Measurements from ENCODE around the gene FHOD3. TPM values are rescaled to one million over a fixed set of nuclear protein-coding genes. Genes with fewer than 3 reads are reported as not detected.

FHOD3 gene
- total and polyA plus RNA-seq, 7 donors = 5.4 to 98.2 (median 20.2) TPM

- ATAC-seq (no peak), DNase-seq (no peak)
- no peak overlapping the region for H3K4me3 ChIP-seq
- intact Hi-C loops (cut with DNase I) = no loop called here
- H3K27ac ChIP-seq = no peak overlapping the region
- no peaks in the 10 kb centered on the region for H3K36me3 ChIP-seq (ENCODE audit: insufficient read depth in 1 of 2, low read depth in 1 of 2)
- H3K9me3 ChIP-seq = no peaks in the 10 kb centered on the region
- H3K27me3 ChIP-seq (ENCODE audit: insufficient read depth in 3 of 3, low read length in 2 of 3) = no peaks in the 10 kb centered on the region
- no peaks in the 10 kb centered on the region for H3K4me1 ChIP-seq
- no peak for TF ChIP-seq CTCF (IDR thresholded peaks at IDR 0.05)
- 91 to 96% (median 92%) methylated on average over 8 of the region's 8 CpGs for WGBS, 3 donors
Measured at GRCh38 chr18:36533446-36534153, 236.1 kb downstream of the FHOD3 start.

- H3K4me1 ChIP-seq = no peaks in the 10 kb centered on the region
- intact Hi-C loops (cut with DNase I) = no loop called here
- no peaks in the 10 kb centered on the region for H3K9me3 ChIP-seq
- DNase-seq (no peak), ATAC-seq (no peak)
- no peak for TF ChIP-seq CTCF (IDR thresholded peaks at IDR 0.05)
- no peak overlapping the region for H3K27ac ChIP-seq
- H3K36me3 ChIP-seq (ENCODE audit: insufficient read depth in 1 of 2, low read depth in 1 of 2) = no peaks in the 10 kb centered on the region
- WGBS, 3 donors = 79 to 88% (median 88%) methylated on average over 5 of the region's 5 CpGs
- H3K27me3 ChIP-seq (ENCODE audit: insufficient read depth in 3 of 3, low read length in 2 of 3) = no peaks in the 10 kb centered on the region
- no peak overlapping the region for H3K4me3 ChIP-seq
Measured at GRCh38 chr18:36534154-36534688, 236.7 kb downstream of the FHOD3 start.

- Histone ChIP-seq H3K9me3 (no peaks in the 10 kb centered on the region), H3K4me3 (no peak overlapping the region), H3K36me3 (ENCODE audit: insufficient read depth in 1 of 2, low read depth in 1 of 2) (no peaks in the 10 kb centered on the region), H3K27me3 (ENCODE audit: insufficient read depth in 3 of 3, low read length in 2 of 3) (no peaks in the 10 kb centered on the region), H3K27ac (no peak overlapping the region), H3K4me1 (no peaks in the 10 kb centered on the region)
- TF ChIP-seq CTCF (IDR thresholded peaks at IDR 0.05) = no peak
- ATAC-seq (no peak), DNase-seq (no peak)
- 88 to 100% (median 92%) methylated on average over 2 of the region's 2 CpGs for WGBS, 3 donors
- intact Hi-C loops (cut with DNase I) = no loop called here
Measured at GRCh38 chr18:36535202-36535935, 237.9 kb downstream of the FHOD3 start.

GRCh38 chr18:36536426-36536825 is 238.9 kb downstream of the FHOD3 start:
- intact Hi-C loops (cut with DNase I) = no loop called here
- WGBS, 3 donors = 86 to 93% (median 90%) methylated on average over 4 of the region's 4 CpGs
- H3K27ac ChIP-seq = no peak overlapping the region
- H3K4me1 ChIP-seq = no peaks in the 10 kb centered on the region
- no peaks in the 10 kb centered on the region for H3K36me3 ChIP-seq (ENCODE audit: insufficient read depth in 1 of 2, low read depth in 1 of 2)
- ATAC-seq = no peak
- no peaks in the 10 kb centered on the region for H3K9me3 ChIP-seq
- no peak overlapping the region for H3K4me3 ChIP-seq
- no peak for TF ChIP-seq CTCF (IDR thresholded peaks at IDR 0.05)
- no peak for DNase-seq
- no peaks in the 10 kb centered on the region for H3K27me3 ChIP-seq (ENCODE audit: insufficient read depth in 3 of 3, low read length in 2 of 3)
